Sigmoid colon (tissue), 4 donors: Measurements from ENCODE around the gene C9.

Experiments used
- CTCF ChIP-seq, 4 experiments: fragments of 450-650 bp in 3 of 4; fragments of 200-600 bp in 1 of 4; IDR thresholded peaks; one replicate each; pipeline ENCODE4 v1.5.1; 2016 to 2019; ENCODE audit warnings: antibody characterized with exemption in 4 of 4, mild to moderate bottlenecking in 3 of 4, moderate library complexity in 2 of 4
- POLR2A ChIP-seq, 2 donors: fragments of 450-650 bp; IDR thresholded peaks; one replicate each; pipeline ENCODE4 v1.6.1; 2016; ENCODE audit warnings: antibody characterized with exemption in 2 of 2, mild to moderate bottlenecking in 2 of 2, moderate library complexity in 2 of 2
- POLR2AphosphoS5 ChIP-seq, 4 donors: sonication (generic); formaldehyde crosslinking; IDR thresholded peaks; one replicate each; pipeline ENCODE4 v1.6.1; 2017; ENCODE audit warnings: antibody characterized with exemption in 4 of 4

- TF ChIP-seq CTCF (IDR thresholded peaks at IDR 0.05) (no peak), POLR2AphosphoS5 (IDR thresholded peaks at IDR 0.05) (no peak), POLR2A (IDR thresholded peaks at IDR 0.05) (no peak)
Measured at GRCh38 chr5:39267186-39267585, 97.1 kb downstream of the C9 start.
